ENCODE data around the gene KIAA0319L. TPM values are rescaled to one million over a fixed set of nuclear protein-coding genes. Genes with fewer than 3 reads are reported as not detected.

The KIAA0319L gene
- total and polyA plus RNA-seq, 9 donors, result 18.2 to 78.3 (median 42.7) TPM

DNA sequence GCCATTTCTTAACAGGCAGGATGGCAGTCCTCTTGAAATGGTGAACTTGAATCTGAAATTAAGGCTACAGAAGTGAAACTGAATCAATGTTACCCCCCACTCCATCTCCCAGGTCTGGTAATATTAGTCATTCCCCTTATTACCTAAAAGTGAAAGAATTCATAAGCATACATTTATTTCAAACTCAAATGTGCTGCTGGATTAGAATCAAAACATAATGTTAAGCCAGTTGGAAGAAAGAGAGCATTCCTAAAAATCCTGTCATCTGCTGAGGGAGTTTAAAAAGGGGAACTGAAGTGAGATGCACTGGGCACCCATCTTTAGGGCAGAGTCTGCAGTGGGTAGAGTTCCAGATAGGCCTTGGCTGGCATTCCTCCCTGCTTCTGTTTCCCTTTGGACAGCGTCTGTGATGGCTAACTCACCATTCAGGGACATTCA, 17.4 kb downstream of the KIAA0319L start:
- Histone ChIP-seq H3K27ac (peak overlapping the region in 1 of 2 donors; percentile 39), H3K27me3 (no peaks in the 10 kb centered on the region), H3K4me1 (ENCODE audit: insufficient read depth) (peaks cover 20% of the 10 kb centered on the region), H3K9me3 (no peaks in the 10 kb centered on the region), H3K36me3 (no peaks in the 10 kb centered on the region), H3K4me3 (no peak overlapping the region)
- intact Hi-C loops (cut with DNase I), result no loop called here
- TF ChIP-seq EP300 (IDR thresholded peaks at IDR 0.05), result no peak
- TF ChIP-seq POLR2A (IDR thresholded peaks at IDR 0.05), result no peak
- TF ChIP-seq, protein P1, sequence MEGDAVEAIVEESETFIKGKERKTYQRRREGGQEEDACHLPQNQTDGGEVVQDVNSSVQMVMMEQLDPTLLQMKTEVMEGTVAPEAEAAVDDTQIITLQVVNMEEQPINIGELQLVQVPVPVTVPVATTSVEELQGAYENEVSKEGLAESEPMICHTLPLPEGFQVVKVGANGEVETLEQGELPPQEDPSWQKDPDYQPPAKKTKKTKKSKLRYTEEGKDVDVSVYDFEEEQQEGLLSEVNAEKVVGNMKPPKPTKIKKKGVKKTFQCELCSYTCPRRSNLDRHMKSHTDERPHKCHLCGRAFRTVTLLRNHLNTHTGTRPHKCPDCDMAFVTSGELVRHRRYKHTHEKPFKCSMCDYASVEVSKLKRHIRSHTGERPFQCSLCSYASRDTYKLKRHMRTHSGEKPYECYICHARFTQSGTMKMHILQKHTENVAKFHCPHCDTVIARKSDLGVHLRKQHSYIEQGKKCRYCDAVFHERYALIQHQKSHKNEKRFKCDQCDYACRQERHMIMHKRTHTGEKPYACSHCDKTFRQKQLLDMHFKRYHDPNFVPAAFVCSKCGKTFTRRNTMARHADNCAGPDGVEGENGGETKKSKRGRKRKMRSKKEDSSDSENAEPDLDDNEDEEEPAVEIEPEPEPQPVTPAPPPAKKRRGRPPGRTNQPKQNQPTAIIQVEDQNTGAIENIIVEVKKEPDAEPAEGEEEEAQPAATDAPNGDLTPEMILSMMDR (IDR thresholded peaks at IDR 0.05), result no peak
- WGBS, 3 donors, result 2 to 8% (median 5%) methylated on average over 1 of the region's 1 CpG
- DNase-seq, result no peak

DNA sequence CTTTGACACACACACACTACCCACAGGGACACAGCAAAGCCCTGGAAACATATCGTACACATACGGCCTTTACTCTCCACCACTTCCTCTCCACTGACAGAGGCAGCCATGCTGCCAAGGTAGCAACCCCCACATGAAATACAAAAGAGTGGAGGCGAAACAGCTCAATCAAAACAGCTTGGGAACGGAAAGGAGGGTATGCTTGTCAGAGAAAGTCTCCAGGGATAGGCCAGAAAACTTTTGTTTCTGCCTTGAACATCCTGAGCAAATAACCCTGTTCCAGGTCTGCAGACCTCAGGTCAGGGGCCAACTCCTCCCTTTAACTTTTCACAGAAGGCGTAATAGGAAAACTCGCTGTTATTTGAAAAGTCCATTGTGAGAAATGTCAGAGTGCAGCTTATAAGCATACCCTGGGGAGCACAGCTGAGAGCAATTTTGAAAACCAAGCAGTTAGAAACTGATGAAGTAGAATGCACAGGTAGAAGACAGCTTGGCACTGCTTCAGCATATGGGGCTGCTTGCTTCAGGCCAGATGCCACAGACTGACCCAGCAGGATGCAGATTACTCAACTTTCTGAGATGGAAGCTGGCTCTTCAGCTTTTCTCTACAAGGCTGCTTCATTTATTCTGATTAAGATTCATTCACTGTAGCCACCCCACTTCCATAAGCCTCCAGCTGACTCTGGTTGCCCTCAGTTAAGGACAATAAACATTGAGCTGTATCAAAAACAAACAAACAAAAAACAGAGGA, 18.0 kb downstream of the KIAA0319L start:
- Histone ChIP-seq H3K4me1 (ENCODE audit: insufficient read depth) (peaks cover 18% of the 10 kb centered on the region), H3K4me3 (no peak overlapping the region)

DNA sequence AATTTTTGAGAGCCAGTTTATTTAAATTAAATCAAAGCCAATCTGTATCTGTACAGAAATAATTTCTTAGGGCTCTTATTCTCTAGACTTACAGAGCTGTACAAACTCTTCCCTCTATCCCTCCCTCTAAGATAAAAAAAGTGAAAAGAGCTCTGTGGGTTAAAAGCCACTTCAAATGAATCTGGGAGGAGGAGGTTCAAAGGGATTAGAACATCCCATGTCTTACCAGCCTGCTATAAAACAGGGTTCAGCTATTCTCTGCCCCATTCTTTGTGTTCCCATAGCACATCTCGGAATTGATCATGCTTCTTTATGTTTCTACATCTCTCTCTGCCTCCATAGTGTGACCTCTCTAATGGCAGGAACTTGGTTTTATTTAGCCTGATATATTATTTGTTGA, 19.4 kb downstream of the KIAA0319L start:
- no peak for DNase-seq
- intact Hi-C loops (cut with DNase I), result no loop called here
- TF ChIP-seq EP300 (IDR thresholded peaks at IDR 0.05), result no peak
- TF ChIP-seq, protein P1 (IDR thresholded peaks at IDR 0.05), result no peak
- TF ChIP-seq POLR2A (IDR thresholded peaks at IDR 0.05), result no peak

More for the DNA sequence above, 18.0 kb downstream of the KIAA0319L start:
- 13 to 18% (median 15%) methylated on average over 6 of the region's 6 CpGs for WGBS, 3 donors
- H3K27ac ChIP-seq, result peak overlapping the region in 1 of 2 donors; percentile 39
- no peaks in the 10 kb centered on the region for H3K27me3 ChIP-seq
- no peak for TF ChIP-seq EP300 (IDR thresholded peaks at IDR 0.05)
- TF ChIP-seq POLR2A (IDR thresholded peaks at IDR 0.05), result no peak
- TF ChIP-seq, protein P1 (IDR thresholded peaks at IDR 0.05), result no peak
- intact Hi-C loops (cut with DNase I), result no loop called here
- no peak for DNase-seq
- no peaks in the 10 kb centered on the region for H3K9me3 ChIP-seq
- H3K36me3 ChIP-seq, result no peaks in the 10 kb centered on the region

DNA sequence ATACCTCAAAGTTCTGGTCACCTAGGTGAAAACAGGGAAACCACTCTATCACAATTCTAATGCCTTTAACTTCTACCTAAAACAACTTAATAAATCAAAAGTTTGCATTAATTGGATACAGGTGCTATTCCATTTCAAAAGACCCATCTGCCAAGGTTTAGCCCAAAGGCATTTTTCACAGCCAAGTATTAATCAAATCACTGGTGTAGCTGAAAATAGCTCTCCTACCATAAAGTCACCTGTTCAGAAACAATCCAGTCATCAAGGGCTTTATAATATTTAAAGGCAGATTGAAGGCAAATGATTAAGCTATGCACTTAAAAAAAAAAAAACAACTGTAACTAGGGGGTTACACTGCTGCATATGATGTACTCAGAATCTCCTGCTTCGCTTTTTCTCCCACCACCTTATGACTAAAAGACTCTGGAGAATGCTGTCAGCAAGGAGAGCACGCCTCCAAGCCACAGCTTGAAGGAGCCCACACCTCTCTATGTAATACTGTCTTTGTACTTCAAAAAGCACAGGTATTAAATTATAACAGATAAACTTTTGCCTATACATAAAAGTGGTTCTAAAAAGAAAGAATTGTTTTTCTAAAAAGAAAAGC, 20.5 kb downstream of the KIAA0319L start:
- peaks cover 16% of the 10 kb centered on the region for H3K4me1 ChIP-seq (ENCODE audit: insufficient read depth)
- no peaks in the 10 kb centered on the region for H3K36me3 ChIP-seq
- H3K27ac ChIP-seq, result peak overlapping the region in 1 of 2 donors; percentile 44
- H3K4me3 ChIP-seq, result no peak overlapping the region
- 41 to 64% (median 62%) methylated on average over 2 of the region's 2 CpGs for WGBS, 3 donors
- TF ChIP-seq EP300 (IDR thresholded peaks at IDR 0.05) (no peak), POLR2A (IDR thresholded peaks at IDR 0.05) (no peak)
- TF ChIP-seq, protein P1 (IDR thresholded peaks at IDR 0.05), result no peak
- intact Hi-C loops (cut with DNase I), result no loop called here
- no peaks in the 10 kb centered on the region for H3K27me3 ChIP-seq
- H3K9me3 ChIP-seq, result no peaks in the 10 kb centered on the region
- no peak for DNase-seq

More for the DNA sequence above, 19.4 kb downstream of the KIAA0319L start:
- WGBS, 3 donors, result 38 to 65% (median 53%) methylated on average over 1 of the region's 1 CpG
- Histone ChIP-seq H3K27me3 (no peaks in the 10 kb centered on the region), H3K27ac (peak overlapping the region in 1 of 2 donors; percentile 44), H3K9me3 (no peaks in the 10 kb centered on the region), H3K4me3 (no peak overlapping the region), H3K36me3 (no peaks in the 10 kb centered on the region), H3K4me1 (ENCODE audit: insufficient read depth) (peaks cover 18% of the 10 kb centered on the region)
